Tongue (tissue), 2 donors: Measurements from ENCODE around the gene TGFB1I1. TPM values are rescaled to one million over a fixed set of nuclear protein-coding genes. Genes with fewer than 3 reads are reported as not detected.
"Not testable (repeated sequence)": the region's sequence is repeated elsewhere in the genome, so short reads cannot be mapped to it uniquely, and the experiment has no call there.

Experiments used
- DNase-seq: peaks from one replicate; pipeline ENCODE4 v3.0.0-alpha.2; 2015
- total RNA-seq: library from RNA; depleted of rRNA; stranded (reverse); fragments of >200 nt; gene quantifications from one replicate; pipeline ENCODE4 v1.2.3, GENCODE V29; 2014

The TGFB1I1 gene
- total RNA-seq, 1 donor from 2014 or later, result 57.7 TPM

DNA sequence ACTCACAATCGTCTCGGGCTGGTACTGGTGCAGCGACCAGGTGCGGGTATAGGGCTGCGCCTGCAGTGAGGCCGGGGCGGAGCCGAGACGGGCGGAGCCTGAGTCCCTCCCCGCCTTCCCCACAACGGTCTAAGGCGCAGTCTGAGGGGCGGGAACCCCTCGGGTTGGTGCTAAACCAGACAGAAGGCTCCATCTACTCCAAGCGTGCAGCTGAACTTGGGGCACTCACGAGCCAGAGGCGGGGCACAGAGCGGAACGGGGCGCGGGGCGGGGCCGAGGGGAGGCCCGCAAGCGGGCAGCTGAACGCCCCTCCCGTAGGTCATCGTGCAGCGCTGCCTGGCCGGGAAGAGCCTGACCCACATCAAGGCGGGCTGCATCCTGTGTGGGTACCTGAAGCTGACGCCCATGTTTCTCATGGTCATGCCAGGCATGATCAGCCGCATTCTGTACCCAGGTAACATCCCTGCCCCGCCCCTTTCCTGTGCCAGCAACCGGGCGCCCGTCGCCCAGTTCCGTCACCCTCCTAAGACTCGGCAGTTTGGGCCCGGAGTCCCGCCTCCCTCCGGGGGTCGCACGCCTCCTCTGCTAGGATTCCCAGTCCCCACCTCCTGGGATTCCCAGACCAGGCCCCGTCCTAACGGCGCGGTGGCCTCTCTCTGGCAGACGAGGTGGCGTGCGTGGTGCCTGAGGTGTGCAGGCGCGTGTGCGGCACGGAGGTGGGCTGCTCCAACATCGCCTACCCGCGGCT is 15.9 kb downstream of the TGFB1I1 start:
- peak; percentile 74 for DNase-seq

DNA sequence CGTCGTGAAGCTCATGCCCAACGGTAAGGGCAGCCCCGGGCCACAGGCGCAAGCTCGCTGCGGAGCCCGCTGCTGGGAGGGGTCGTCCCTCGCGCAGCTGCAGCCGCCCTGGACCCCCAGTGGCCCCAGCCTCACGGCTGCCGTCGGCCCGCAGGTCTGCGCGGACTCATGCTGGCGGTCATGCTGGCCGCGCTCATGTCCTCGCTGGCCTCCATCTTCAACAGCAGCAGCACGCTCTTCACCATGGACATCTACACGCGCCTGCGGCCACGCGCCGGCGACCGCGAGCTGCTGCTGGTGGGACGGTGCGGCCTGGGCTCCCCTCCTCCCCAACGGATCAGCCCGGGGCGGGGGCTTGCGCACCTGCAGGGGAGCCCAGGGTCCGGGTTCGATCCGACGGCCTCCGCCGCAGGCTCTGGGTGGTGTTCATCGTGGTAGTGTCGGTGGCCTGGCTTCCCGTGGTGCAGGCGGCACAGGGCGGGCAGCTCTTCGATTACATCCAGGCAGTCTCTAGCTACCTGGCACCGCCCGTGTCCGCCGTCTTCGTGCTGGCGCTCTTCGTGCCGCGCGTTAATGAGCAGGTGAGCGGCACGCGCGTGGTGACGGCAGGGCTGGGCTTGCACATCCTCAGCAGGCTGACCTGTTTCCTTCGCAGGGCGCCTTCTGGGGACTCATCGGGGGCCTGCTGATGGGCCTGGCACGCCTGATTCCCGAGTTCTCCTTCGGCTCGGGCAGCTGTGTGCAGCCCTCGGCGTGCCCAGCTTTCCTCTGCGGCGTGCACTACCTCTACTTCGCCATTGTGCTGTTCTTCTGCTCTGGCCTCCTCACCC is 16.7 kb downstream of the TGFB1I1 start:
- peak; percentile 43 for DNase-seq

DNA sequence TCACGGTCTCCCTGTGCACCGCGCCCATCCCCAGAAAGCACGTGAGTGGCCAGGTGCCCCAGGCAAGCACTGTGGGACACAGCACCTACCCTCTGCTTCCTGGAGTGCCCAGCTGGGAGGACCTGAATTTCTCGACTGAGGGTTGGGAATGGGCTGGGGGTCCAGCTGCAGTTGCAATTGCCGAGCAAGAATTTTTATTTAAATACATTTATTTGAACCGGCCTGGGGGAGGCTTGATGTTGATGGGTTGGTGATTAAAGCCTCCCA is 17.3 kb downstream of the TGFB1I1 start:
- DNase-seq, result no peak

DNA sequence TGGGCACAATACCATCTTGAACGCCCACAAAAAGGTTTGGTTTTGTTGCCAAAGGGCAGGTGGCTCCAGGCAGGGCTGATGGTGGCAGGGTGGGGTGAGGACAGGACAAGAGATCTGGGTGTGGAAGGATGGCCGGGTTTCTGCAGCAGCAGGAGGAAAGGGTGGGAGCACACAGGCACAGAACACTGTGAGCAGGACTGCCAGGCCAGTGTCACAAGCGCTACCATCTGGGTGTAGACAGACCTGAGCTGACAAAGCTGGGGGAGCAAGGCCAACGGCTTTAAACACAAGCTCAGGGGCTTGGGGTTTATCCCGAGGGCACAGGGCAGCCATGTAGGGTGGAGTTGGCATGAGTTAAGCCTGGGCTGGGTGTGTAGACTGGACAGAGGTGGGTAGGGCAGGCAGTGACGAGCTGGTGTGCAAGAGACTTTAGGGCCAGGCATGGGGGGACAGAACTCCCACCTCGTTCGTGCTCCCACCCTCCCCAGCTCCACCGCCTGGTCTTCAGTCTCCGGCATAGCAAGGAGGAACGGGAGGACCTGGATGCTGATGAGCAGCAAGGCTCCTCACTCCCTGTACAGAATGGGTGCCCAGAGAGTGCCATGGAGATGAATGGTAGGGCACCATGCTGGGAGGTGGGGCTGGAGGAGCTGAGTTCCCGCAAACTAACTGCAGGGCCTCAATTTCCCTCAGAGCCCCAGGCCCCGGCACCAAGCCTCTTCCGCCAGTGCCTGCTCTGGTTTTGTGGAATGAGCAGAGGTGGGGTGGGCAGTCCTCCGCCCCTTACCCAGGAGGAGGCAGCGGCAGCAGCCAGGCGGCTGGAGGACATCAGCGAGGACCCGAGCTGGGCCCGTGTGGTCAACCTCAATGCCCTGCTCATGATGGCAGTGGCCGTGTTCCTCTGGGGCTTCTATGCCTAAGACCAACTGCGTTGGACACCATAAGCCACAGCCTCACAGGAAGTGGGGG is 17.9 kb downstream of the TGFB1I1 start:
- peak; percentile 2 for DNase-seq

DNA sequence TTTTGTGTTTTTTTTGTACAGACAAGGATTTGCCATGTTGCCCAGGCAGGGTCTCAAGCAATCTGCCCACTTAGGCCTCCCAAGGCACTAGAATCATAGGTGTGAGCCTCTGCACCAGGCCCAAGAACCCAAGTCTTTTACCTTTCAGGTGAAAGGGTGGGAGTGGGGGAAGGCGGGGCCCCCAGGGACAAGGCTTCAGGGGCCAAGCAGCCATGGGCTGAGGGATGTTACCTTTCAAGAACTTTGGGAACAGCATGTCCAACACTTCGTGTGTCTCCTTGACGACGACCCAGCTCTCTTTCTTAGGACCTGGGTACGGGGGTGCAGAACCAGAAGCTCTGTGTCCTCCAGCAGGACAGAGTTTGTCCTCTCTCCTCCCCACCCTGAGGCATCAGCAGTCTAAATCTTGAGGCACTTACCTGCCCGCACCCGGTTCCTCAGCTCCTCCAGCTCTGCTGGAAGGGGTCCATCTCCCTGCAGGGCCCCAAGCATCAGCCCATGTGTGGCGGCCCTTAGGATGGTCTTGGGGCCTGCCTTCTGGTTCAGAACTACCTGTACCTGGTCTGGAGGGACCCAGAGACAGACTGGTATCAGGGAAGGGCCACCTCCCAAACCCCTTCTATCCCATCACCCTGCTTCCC is 19.9 kb downstream of the TGFB1I1 start:
- no peak for DNase-seq

DNA sequence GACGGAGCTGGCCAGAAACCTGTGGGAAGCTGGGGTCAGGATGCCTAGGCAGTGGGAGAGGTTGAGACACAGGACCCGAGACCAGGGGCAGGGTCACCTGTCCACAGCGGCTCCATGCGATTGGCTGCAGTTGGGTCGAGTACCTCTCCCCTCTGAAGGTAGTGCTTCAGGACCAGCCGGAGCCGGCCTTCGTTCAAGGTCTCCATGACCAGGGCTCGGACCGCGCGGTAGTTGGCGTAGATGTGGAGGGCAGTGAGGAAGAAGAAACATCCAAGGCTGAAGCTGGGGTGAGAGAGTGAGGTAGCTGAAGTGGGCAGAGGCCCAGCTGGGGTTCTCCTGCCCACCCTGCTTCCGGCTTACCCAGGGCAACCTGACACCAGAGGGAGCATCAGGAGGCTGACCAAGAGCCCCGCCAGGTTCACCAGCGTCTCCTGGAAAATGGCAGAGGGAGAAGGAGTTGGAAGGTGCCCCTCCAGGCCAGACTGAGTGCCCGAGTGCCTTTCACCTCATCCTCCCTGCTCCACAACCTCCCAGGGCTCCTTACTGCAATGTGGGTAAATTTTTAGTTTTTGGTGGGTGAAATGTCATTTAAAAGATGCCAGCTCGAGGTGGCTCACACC is 21.7 kb downstream of the TGFB1I1 start:
- DNase-seq, result no peak

GRCh38 chr16:31496670-31497069 is 24.7 kb downstream of the TGFB1I1 start:
- DNase-seq, result no peak

DNA sequence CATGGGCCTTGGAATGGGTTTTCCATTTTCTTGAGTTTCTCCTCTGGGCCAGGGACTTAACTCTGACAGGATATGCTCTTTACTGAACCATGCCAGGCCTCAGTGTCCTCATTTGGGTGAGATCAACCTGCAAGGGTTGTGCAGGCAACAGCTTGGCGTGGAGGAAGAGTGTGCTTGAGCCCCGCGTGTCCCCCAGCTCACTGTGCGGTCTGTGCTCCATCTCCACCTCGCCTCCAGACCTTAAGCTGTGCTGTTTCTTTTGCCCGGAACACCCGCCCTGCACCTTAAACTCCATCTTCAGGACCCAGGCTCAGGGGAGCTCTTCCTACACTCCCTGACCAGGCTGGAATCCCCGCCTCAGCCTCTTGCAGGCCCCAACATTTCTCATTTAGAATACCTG is 26.5 kb downstream of the TGFB1I1 start:
- DNase-seq, result no peak

DNA sequence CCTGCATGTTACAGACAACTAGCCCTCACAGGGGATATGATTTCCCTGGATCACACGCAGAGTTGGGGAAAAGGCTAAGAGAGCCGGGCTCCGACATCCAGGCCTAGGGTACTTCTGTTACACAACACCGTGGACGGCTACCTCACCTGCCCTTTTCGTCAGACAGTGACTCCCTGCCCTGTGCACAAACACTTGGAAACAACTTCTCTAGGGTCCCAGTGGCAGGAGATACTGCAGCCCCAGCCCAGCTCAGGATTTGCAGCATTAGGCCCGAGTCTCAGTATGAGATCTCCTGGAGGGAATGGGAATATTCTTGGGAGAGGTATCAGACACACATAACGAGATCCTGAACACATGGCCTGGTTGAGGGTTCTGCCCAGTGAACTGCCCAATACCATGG is 28.0 kb downstream of the TGFB1I1 start:
- DNase-seq, result no peak

DNA sequence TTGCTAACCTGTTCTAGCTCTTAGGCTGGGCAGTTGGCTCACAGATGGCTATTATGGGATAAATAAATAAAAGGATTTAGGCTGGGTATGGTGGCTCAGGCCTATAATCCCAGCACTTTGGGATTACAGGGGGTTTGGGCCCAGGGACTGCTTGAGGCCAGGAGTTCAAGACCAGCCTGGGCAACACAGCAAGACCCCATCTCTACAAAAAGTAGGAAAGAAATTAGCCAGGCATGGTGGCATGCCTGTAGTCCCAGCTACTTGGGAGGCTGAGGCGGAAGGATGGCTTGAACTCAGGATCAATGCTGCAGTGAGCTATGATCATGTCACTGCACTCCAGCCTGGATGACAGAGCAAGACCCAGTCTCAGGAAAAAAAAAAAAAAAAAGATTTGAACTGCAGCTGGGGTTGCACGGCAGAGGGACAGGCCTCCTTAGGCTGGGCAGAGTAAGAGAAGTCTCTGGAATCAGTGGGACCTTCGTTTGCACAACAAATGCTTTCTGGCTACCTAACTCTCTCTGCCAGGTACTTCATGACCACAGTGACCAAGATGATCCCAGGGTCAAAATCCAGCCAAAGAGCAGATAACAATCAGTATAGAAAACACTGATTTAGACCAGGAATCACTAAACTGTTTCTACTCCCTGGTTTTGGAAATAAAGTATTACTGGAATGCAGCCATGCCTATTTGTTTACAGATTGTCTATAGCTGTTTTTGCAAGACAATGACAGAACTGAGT is 29.4 kb downstream of the TGFB1I1 start:
- DNase-seq, result no peak

DNA sequence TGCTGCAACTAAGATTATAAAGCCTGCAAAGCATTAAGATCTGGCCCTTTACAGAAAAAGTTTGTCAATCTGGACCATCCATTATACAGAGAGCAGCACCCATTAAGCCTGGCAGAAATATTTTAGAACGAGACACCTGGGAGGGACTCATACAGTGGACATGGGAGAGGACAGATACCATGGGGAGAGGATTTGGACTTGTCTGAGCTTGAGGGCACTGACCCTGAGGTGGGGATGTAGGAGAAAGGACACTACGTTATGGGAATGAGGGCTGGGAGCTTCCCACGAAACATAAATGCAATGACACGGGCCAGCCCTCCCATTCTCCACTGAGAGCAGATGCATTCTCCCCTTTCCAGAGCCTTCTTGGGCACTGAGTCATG is 30.0 kb downstream of the TGFB1I1 start:
- no peak for DNase-seq

GRCh38 chr16:31502981-31503380 is 31.0 kb downstream of the TGFB1I1 start:
- no peak for DNase-seq

DNA sequence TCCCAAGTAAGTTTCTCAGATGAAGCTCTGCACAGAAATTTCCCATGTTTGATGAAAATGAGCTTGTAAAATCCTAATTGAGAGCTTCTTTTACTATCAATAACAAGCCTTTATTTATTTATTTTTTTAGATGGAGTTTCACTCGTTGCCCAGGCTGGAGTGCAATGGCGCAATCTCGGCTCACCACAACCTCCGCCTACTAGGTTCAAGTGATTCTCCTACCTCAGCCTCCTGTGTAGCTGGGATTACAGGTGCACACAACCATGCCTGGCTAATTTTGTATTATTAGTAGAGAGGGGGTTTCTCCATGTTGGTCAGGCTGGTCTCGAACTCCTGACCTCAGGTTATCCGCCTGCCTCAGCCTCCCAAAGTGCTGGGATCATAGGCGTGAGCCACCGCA is 31.6 kb downstream of the TGFB1I1 start:
- DNase-seq, result not testable (repeated sequence)

DNA sequence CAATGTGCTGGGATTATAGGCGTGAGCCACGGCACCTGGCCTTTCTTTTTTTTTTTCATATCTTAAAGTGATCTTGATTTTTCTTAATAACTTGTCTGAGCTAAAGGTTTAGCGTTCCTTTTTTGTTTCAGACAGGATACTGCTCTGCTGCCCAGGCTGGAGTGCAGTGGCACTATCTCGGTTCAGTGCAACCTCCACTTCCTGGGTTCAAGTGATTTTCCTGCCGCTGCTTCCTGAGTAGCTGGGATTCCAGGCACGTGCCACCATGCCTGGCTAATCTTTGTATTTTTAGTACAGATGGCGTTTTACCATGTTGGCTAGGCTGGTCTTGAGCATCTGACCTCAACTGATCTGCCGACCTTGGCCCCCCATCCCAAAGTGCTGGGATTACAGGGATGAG is 32.2 kb downstream of the TGFB1I1 start:
- DNase-seq, result no peak

DNA sequence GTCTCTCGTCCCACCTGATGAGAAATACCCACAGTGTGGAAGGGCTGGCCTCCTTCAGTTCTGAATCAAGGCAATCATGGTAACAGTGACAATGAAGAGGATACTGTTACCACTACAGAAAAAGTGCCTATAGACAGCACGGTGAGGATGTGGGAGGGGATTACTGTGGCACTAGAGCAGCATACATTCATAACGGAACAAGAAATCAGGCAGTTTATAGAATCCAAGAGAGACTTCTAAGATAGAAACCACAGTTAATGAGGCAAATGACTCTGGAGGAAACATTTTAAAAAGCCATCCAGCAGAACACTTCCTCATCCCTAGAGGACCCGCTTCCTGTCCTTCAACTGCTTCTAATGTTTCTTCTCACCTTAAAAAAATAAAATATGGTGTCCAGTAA is 33.5 kb downstream of the TGFB1I1 start:
- DNase-seq, result no peak

GRCh38 chr16:31507617-31507928 is 35.6 kb downstream of the TGFB1I1 start:
- DNase-seq, result no peak

DNA sequence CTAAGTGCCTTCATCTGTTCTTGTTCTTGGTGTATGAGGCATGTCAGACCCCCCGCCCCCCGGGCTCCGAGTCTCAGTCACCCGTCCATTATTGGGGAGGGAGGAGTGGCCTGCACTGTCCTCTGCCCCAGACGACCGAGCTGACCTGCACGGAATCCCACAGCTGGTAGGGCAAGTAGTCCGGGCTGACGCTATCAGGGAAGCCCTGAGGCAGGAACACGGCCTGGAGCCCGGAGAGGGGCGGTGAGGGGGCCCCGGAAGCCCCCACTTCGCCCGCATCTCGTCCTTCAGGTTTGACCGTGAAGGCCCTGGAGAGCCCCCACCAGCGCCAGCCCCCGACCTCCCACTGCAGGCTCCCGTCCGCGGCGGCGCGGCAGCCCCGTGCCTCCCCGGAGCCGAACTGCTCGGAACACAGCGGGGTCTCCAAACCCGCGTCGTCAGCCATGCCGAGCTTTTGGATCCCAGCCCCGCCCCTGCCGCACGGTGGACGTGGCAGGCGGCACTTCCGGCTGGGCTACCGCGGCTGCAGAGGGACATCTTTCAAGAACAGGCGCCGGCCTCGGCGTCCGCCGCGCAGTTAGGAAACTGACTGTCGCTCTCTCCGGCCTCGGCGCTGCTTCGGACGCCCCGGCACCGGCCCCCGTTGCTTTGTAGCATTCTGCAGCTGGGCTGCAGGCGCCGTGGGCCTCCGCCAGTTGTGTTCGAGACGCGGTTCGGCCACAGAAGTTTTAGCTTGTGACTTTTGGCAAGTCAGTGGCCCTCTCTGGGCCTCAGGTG is 36.2 kb downstream of the TGFB1I1 start, which contains the start of gene RUSF1:
Gene RUSF1 (minus strand): TSS at position 463 of the 777 bp plus-strand sequence. CDS start 18 bp downstream, at position 445.
- peak; percentile 96 for DNase-seq

DNA sequence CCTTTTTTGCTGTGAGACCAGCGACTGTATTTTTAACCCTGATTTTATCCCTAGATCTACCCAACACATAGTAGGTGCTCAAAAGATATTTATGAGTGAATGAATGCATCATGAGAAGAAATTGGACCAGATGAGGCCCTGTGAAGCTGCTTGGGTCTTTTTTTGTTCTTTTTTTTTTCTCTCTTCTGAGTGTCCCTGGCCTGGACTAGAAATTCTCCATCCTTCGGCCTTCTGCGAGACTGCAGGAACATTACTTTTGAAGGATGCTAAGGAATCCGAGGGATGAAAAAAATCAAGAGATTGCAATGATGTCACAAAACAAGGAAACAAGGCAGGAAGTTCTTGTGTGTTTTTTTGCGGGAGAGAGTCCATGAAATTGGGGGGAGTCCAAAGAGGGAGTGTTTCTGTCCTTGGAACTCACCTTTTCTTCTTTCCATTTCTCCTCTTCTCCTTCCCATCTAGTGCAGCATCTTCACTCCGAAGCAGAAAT is 36.8 kb downstream of the TGFB1I1 start:
- peak; percentile 67 for DNase-seq

DNA sequence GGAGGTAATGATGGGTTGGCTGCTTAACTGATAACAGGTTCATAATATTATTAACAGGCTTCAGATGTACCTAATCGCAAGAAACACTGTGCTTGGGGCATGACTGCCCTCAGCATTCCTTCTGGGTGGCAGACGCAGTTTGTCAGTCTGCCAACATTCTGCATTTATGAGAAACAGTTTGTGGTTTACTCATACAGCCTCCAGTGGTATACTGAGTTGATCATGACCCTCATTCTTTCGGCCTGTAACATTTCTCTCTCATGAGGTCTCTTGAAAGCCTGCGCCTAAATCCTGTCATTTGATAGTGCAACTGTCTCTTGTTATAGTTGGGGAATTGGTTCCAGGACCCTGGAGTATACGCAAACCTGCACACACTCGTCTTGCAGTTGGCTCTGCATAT is 41.2 kb downstream of the TGFB1I1 start:
- no peak for DNase-seq

- no peak for DNase-seq
Measured at GRCh38 chr16:31513884-31514283, 41.9 kb downstream of the TGFB1I1 start.
